ENCODE data around the gene GRIN3B.
"Not testable (repeated sequence)": the region's sequence is repeated elsewhere in the genome, so short reads cannot be mapped to it uniquely, and the experiment has no call there.

The GRIN3B gene

GRCh38 chr19:1025080-1025479 is 24.9 kb downstream of the GRIN3B start:
- not testable (repeated sequence) for DNase-seq

GRCh38 chr19:1025960-1026782 is 26.0 kb downstream of the GRIN3B start, which contains the start of gene CNN2:
TSS of gene CNN2 (plus strand) at chr19:1026608. CDS start at chr19:1026662, 54 bp downstream.
- DNase-seq, result peak; percentile 71

GRCh38 chr19:1026783-1027649 is 26.8 kb downstream of the GRIN3B start:
- peak; percentile 38 for DNase-seq

GRCh38 chr19:1027650-1028061 is 27.4 kb downstream of the GRIN3B start:
- peak; percentile 29 for DNase-seq

GRCh38 chr19:1028062-1028926 is 28.1 kb downstream of the GRIN3B start:
- peak; percentile 55 for DNase-seq

- no peak for DNase-seq
Measured at GRCh38 chr19:1032264-1032867, 32.1 kb downstream of the GRIN3B start.

- no peak for DNase-seq
Measured at GRCh38 chr19:1035998-1036621, 35.9 kb downstream of the GRIN3B start.

GRCh38 chr19:1037621-1038064 is 37.4 kb downstream of the GRIN3B start:
- no peak for DNase-seq

- DNase-seq, result no peak
Measured at GRCh38 chr19:1038978-1039645, 38.9 kb downstream of the GRIN3B start.

- DNase-seq, result peak; percentile 100
Measured at GRCh38 chr19:1039646-1040475, 39.6 kb downstream of the GRIN3B start, which contains the start of gene ABCA7. TSS of gene ABCA7 (plus strand) at chr19:1040107. CDS start at chr19:1041362, 1,255 bp downstream.

GRCh38 chr19:1040476-1041271 is 40.5 kb downstream of the GRIN3B start:
- DNase-seq, result peak; percentile 93

- DNase-seq, result no peak
Measured at GRCh38 chr19:1041272-1041834, 41.1 kb downstream of the GRIN3B start.

- DNase-seq, result no peak
Measured at GRCh38 chr19:1041835-1042685, 41.8 kb downstream of the GRIN3B start.

- DNase-seq, result no peak
Measured at GRCh38 chr19:1042689-1043511, 42.7 kb downstream of the GRIN3B start.

- DNase-seq, result peak; percentile 66
Measured at GRCh38 chr19:1045247-1045603, 45.0 kb downstream of the GRIN3B start.

GRCh38 chr19:1046117-1046626 is 46.0 kb downstream of the GRIN3B start:
- no peak for DNase-seq
